HG02943 (cell line): ENCODE measurements around the gene CCNI.
"Not testable (repeated sequence)": the region's sequence is repeated elsewhere in the genome, so short reads cannot be mapped to it uniquely, and the experiment has no call there.

ENCODE experiments used
- ATAC-seq: cut with Tn5 transposase; IDR thresholded peaks from one replicate; pipeline ENCODE4 v1.9.1; 2021; ENCODE audit warnings: mild to moderate bottlenecking, low read depth, moderate library complexity; ENCODE audit not compliant: unreplicated experiment

Gene CCNI

GRCh38 chr4:77043507-77044136 lies 32.2 kb downstream of the CCNI start:
- no peak for ATAC-seq

GRCh38 chr4:77040854-77041725 lies 34.7 kb downstream of the CCNI start:
- ATAC-seq = no peak

GRCh38 chr4:77040270-77040669 lies 35.5 kb downstream of the CCNI start:
- ATAC-seq = no peak

DNA sequence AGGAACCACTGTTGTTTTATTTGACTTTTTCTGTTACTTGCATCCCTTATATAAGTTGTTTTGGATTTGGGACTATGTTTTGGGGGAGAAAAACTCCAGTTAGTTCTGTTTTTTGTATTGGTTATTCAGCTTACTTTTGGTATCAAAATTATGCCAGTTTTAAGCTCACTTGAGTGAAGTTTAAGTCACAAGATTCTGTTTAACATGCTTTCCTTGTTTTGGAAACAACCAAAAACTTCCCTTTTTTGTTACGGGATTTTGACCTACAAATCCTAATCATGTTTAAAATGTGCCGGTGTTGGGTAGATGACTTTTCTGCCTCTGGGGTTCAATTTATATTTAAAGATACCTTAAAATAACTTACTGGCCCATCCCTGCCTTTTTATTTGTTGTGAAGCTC lies 36.0 kb downstream of the CCNI start:
- ATAC-seq = no peak

DNA sequence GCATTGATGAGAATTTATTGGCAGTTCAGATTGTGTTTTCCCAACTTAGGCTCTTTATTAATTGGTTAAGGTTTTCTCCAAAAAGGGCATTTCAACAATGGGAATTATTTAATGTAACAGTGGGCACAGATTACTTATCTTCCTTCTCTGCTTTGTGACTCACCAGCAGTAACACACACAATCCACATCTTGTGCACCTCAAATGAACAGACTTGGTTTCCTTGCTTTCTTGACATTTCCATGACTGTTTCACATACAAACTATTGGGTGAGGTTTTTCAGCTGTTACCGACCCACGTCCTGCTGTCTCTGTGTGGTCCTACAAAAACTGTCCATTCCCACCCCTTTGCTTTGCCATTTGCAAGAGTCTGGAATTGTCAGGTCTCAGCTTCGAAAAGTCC lies 38.1 kb downstream of the CCNI start:
- no peak for ATAC-seq

DNA sequence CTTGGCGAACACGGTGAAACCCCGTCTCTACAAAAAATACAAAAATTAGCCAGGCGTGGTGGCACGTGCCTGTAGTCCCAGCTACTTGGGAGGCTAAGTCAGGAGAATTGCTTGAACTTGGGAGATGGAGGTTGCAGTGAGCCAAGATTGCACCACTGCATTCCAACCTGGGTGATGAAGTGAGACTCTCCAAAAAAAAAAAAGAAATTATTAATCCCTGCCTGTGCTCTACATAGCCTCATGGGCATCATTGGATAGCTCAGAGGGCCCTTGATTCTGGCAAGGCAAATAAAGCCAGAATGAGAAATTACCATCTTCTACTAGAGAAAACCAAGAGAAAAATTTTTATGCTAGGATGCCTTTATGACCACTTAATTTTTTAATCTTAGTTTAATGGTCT lies 38.6 kb downstream of the CCNI start:
- not testable (repeated sequence) for ATAC-seq

DNA sequence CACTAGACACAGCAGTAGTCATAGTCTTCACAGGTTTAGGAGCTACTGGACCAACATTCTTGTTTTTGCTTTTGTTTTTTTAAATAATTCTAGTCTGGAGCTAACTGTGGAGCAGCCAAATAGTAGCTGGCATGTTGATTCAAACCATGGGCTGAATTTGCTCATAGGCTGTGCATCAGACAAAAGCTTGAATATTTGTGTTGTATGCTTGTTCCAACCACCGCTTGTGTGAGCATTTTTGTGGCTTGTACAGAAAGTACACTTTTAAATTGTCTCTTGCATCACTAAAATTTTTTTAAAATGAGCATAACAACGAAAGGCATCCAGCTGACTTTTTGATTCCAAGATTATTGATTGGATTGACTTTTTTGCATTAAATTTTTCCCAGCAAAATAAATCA lies 39.6 kb downstream of the CCNI start:
- ATAC-seq = no peak

DNA sequence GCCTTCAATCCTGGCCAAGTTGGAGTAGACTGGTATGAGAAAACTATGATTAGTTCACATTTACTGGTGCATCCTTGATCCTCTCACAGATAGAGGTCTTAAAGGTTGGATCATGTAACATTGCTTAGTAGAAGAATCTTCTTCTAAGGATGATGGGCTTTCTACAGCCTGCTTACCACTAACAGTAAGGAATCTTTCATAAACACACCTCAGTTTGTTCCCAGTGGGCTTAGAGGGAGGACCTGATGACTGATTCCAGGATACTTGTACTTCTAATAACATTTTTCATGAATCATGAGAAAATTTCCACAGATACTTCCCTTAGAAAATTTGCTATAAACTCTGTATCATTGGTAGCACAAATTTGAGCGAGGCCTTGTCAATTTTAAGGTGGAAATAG lies 40.6 kb downstream of the CCNI start:
- ATAC-seq = no peak

DNA sequence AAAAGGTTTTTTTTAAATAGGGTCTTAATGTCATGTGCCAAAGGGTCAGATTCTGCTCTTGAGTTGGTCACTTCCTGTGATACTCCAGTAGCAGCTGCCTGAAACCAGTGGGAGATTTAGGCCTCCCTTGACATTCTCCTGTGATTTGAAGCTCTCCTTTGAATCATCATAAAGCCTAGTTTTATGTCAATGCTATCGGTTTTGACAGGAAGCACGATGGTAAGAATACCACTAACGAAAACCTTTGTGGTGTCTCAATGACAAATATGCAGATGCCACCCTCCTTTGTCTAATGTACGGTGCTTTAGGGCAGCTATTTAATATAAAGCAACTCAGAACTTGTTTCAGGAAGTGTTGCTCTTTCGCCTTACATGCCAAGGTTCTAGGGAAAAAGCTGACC lies 44.2 kb downstream of the CCNI start:
- ATAC-seq = no peak

DNA sequence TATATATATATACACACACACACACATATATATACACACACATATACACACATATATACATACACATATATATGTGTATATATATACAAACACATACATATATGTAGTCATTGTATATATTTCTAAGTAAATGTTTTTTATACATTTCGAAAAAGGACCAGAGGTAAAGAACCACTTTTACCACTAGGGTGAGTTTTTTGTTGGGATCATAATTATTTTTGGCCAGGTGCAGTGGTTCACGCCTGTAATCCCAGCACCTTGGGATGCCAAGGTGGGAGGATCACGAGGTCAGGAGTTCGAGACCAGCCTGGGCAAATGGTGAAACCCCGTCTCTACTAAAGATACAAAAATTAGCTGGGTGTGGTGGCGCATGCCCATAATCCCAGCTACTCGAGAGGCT lies 46.0 kb downstream of the CCNI start:
- not testable (repeated sequence) for ATAC-seq

GRCh38 chr4:77028246-77028645 lies 47.5 kb downstream of the CCNI start:
- no peak for ATAC-seq

DNA sequence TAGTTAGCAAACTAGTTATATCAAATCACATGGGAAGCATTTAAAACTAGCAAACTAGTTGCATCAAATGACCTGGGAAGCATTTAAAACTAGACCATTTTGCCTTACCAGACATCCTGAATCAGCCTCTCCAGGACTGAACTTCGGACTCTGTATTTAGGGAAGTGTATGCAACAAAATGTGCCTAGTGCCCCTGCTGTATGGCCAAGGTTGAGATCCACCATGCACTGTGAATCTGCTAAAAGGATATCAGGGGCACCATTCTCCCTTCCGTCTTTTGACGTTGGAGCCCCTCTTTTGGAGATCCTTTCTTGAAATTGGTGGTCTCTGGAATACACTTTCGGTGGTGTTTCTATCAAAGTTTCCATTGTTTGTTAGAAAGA lies 49.5 kb downstream of the CCNI start:
- ATAC-seq = no peak

GRCh38 chr4:77025643-77026321 lies 50.0 kb downstream of the CCNI start:
- no peak for ATAC-seq

DNA sequence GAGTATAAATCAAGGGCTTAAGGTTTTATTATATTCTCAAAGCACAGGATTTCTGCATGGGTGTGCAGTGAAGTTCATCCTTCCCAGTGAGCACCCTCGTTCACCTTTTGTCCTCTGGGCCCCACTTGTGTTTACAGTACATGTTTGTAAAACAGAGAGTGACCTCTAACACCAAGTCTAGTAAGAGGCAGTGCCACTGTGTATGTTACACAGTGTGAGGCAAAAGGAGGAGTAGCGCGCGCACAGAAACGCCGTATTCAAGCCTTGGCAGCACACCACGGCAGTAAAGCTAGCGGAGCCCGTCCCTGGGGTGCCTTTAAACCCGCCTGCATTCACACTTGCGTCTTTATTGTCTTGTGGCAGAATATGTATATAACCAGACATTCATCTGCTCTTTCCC lies 51.9 kb downstream of the CCNI start:
- no peak for ATAC-seq

DNA sequence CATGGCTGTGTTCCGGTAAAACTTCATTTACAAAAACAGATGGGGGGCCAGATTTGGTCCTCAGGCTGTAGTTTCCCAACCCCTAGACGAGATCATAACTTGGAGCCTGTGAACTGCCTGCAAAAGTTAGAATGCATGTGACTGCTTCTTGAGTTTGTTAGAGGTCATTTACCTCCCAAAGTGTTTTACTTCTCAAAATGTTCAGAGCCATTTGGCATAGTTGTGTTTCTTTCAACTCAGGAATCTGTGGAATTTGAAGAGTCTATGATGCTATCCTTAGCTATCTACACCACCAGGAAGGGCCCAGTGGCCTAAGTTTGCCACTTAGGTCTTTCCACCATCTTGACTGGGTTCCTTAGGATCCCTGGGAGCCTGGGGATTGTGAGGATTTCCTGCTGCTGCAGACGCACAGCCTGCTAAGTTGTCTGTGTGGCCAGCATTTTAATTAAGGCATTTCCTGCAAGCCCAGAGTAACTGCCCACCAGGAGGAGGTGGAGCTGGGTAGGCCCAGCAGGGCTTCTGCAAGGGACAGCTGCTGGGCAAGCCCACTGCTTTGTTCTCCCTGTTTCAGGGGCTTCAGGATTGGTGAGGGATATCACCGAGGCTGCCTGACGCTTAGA lies 53.1 kb downstream of the CCNI start:
- ATAC-seq = no peak

- no peak for ATAC-seq
These were observed 54.1 kb downstream of the CCNI start for GRCh38 chr4:77021614-77022089.

- ATAC-seq = no peak
These were observed 55.8 kb downstream of the CCNI start for GRCh38 chr4:77020017-77020416.

GRCh38 chr4:77015390-77015789 lies 60.4 kb downstream of the CCNI start:
- no peak for ATAC-seq

DNA sequence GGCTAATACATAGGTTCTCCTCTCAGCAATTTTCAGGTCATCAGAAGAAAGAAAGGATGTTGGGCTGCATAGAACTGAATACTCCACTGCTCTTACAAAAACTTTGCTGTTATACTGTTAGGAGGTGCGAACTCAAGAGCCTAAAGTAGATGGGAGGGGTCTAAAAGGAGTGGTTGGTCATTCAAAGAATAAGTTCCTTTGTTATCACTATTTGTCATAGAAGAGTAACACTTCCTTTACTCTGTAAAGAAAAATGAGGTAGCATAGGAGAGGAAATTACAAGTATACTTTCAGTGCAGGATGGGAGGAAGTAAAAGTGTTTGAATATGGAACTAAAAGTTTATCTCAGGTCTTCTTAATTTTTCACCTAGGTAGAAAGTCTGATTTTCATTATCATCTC lies 61.5 kb downstream of the CCNI start:
- ATAC-seq = no peak

DNA sequence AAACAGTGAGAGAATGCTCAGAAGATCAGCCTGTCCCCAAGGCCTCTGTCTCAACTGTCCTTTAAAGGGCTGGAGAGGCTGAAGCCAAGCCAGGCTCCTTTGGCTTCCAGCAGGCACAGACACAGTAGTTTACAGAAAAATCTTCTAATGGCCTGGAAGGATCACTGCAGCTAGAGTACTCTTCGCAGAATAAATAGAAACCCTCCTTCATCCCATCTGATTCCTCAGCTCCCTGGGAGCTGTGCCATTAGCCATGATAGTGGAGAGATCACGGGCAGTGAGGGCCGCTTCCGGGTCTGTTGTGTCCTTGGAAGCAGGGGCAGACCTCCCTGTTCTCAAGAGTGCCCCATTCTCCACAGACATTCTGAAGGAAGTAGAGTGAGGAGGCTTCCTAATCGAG lies 63.1 kb downstream of the CCNI start:
- no peak for ATAC-seq

GRCh38 chr4:77010841-77011354 lies 64.9 kb downstream of the CCNI start:
- no peak for ATAC-seq
